Measurements from ENCODE around the gene FTSJ1. TPM values are rescaled to one million over a fixed set of nuclear protein-coding genes. Genes with fewer than 3 reads are reported as not detected.

The FTSJ1 gene
- total RNA-seq, 1 donor from 2014 or later = 57.1 TPM

- Mint-ChIP-seq H3K9me3 (ENCODE audit: unreplicated experiment) (peaks cover 7% of the 10 kb centered on the region), H3K27me3 (ENCODE audit: unreplicated experiment) (no peaks in the 10 kb centered on the region), H3K36me3 (ENCODE audit: unreplicated experiment) (peaks cover 8% of the 10 kb centered on the region), H3K27ac (ENCODE audit: unreplicated experiment) (no peak overlapping the region), H3K4me3 (ENCODE audit: unreplicated experiment) (no peak overlapping the region), H3K4me1 (ENCODE audit: unreplicated experiment) (peaks cover 13% of the 10 kb centered on the region)
- TF ChIP-seq CTCF (IDR thresholded peaks at IDR 0.05) = no peak
- no peak for DNase-seq (ENCODE audit: extremely low spot score, unreplicated experiment)
These were observed 4.6 kb downstream of the FTSJ1 start for GRCh38 chrX:48480583-48480982.

- Mint-ChIP-seq H3K4me1 (ENCODE audit: unreplicated experiment) (peaks cover 12% of the 10 kb centered on the region), H3K9me3 (ENCODE audit: unreplicated experiment) (no peaks in the 10 kb centered on the region), H3K27me3 (ENCODE audit: unreplicated experiment) (no peaks in the 10 kb centered on the region), H3K4me3 (ENCODE audit: unreplicated experiment) (no peak overlapping the region), H3K36me3 (ENCODE audit: unreplicated experiment) (peaks cover 8% of the 10 kb centered on the region), H3K27ac (ENCODE audit: unreplicated experiment) (no peak overlapping the region)
- no peak for TF ChIP-seq CTCF (IDR thresholded peaks at IDR 0.05)
- DNase-seq (ENCODE audit: extremely low spot score, unreplicated experiment) = no peak
These were observed 6.5 kb downstream of the FTSJ1 start for GRCh38 chrX:48482526-48482925.

- peaks cover 4% of the 10 kb centered on the region for H3K9me3 Mint-ChIP-seq (ENCODE audit: unreplicated experiment)
- no peaks in the 10 kb centered on the region for H3K27me3 Mint-ChIP-seq (ENCODE audit: unreplicated experiment)
- peak; percentile 86 for DNase-seq (ENCODE audit: extremely low spot score, unreplicated experiment)
- TF ChIP-seq CTCF (IDR thresholded peaks at IDR 0.05) = no peak
- peaks cover 3% of the 10 kb centered on the region for H3K36me3 Mint-ChIP-seq (ENCODE audit: unreplicated experiment)
- peaks cover 22% of the 10 kb centered on the region for H3K4me1 Mint-ChIP-seq (ENCODE audit: unreplicated experiment)
- peak overlapping the region; percentile 82 for H3K27ac Mint-ChIP-seq (ENCODE audit: unreplicated experiment)
- H3K4me3 Mint-ChIP-seq (ENCODE audit: unreplicated experiment) = no peak overlapping the region
These were observed 11.4 kb downstream of the FTSJ1 start for GRCh38 chrX:48487362-48487798.

- no peak for DNase-seq (ENCODE audit: extremely low spot score, unreplicated experiment)
- Mint-ChIP-seq H3K27ac (ENCODE audit: unreplicated experiment) (peak overlapping the region; percentile 82), H3K36me3 (ENCODE audit: unreplicated experiment) (no peaks in the 10 kb centered on the region), H3K27me3 (ENCODE audit: unreplicated experiment) (no peaks in the 10 kb centered on the region), H3K4me3 (ENCODE audit: unreplicated experiment) (no peak overlapping the region), H3K4me1 (ENCODE audit: unreplicated experiment) (peaks cover 27% of the 10 kb centered on the region), H3K9me3 (ENCODE audit: unreplicated experiment) (peaks cover 5% of the 10 kb centered on the region)
- no peak for TF ChIP-seq CTCF (IDR thresholded peaks at IDR 0.05)
These were observed 12.0 kb downstream of the FTSJ1 start for GRCh38 chrX:48488034-48488433.

- Mint-ChIP-seq H3K27ac (ENCODE audit: unreplicated experiment) (no peak overlapping the region), H3K9me3 (ENCODE audit: unreplicated experiment) (peaks cover 5% of the 10 kb centered on the region), H3K27me3 (ENCODE audit: unreplicated experiment) (no peaks in the 10 kb centered on the region), H3K36me3 (ENCODE audit: unreplicated experiment) (no peaks in the 10 kb centered on the region), H3K4me3 (ENCODE audit: unreplicated experiment) (no peak overlapping the region), H3K4me1 (ENCODE audit: unreplicated experiment) (peaks cover 31% of the 10 kb centered on the region)
- TF ChIP-seq CTCF (IDR thresholded peaks at IDR 0.05) = no peak
- DNase-seq (ENCODE audit: extremely low spot score, unreplicated experiment) = no peak
These were observed 13.3 kb downstream of the FTSJ1 start for GRCh38 chrX:48489296-48489695.

All from osteocyte (in vitro differentiated cells).